ENCODE data around the gene RNF130. TPM values are rescaled to one million over a fixed set of nuclear protein-coding genes. Genes with fewer than 3 reads are reported as not detected.

RNF130 gene
- total RNA-seq, 1 donor from 2014 or later, result 183 TPM

- Mint-ChIP-seq H3K9me3 (peaks cover 6% of the 10 kb centered on the region), H3K27ac (no peak overlapping the region), H3K4me1 (no peaks in the 10 kb centered on the region), H3K36me3 (no peaks in the 10 kb centered on the region), H3K4me3 (no peak overlapping the region), H3K27me3 (ENCODE audit: insufficient read depth, low read depth) (peaks cover 4% of the 10 kb centered on the region)
- no peak overlapping the region for H3K9ac ChIP-seq
- TF ChIP-seq EZH2 (IDR thresholded peaks at IDR 0.05), result no peak
- no peak for TF ChIP-seq EZH2phosphoT487 (IDR thresholded peaks at IDR 0.05)
- TF ChIP-seq CTCF (IDR thresholded peaks at IDR 0.05), result no peak
- no peaks in the 10 kb centered on the region for H4K20me1 ChIP-seq (ENCODE audit: low read depth)
- H3K4me1 ChIP-seq, result no peaks in the 10 kb centered on the region
- H2AFZ ChIP-seq (replicated peaks), result no peak overlapping the region
- peaks cover 4% of the 10 kb centered on the region for H3K36me3 ChIP-seq
- H3K27ac ChIP-seq, result no peak overlapping the region
- H3K4me3 ChIP-seq, result no peak overlapping the region
- H3K9me3 ChIP-seq (ENCODE audit: low read depth), result peaks cover 5% of the 10 kb centered on the region
- no peaks in the 10 kb centered on the region for H3F3A ChIP-seq (ENCODE audit: low read depth)
- H3K4me2 ChIP-seq, result no peak overlapping the region
- no peaks in the 10 kb centered on the region for H3K79me2 ChIP-seq (ENCODE audit: low read depth)
- H3K27me3 ChIP-seq, result no peaks in the 10 kb centered on the region
- DNase-seq (ENCODE audit: low spot score), result no peak
Measured at GRCh38 chr5:180101451-180102105, 30.0 kb upstream of the RNF130 start.

- no peaks in the 10 kb centered on the region for H3K79me2 ChIP-seq (ENCODE audit: low read depth)
- DNase-seq (ENCODE audit: low spot score), result no peak
- H3K4me3 Mint-ChIP-seq, result no peak overlapping the region
- no peaks in the 10 kb centered on the region for H3K4me1 ChIP-seq
- H3K4me2 ChIP-seq, result no peak overlapping the region
- H3K4me3 ChIP-seq, result no peak overlapping the region
- no peaks in the 10 kb centered on the region for H3K4me1 Mint-ChIP-seq
- peaks cover 4% of the 10 kb centered on the region for H3K27me3 Mint-ChIP-seq (ENCODE audit: insufficient read depth, low read depth)
- H3K27ac ChIP-seq, result no peak overlapping the region
- no peaks in the 10 kb centered on the region for H3K9me3 ChIP-seq (ENCODE audit: low read depth)
- H3K27ac Mint-ChIP-seq, result no peak overlapping the region
- H3F3A ChIP-seq (ENCODE audit: low read depth), result no peaks in the 10 kb centered on the region
- no peak overlapping the region for H3K9ac ChIP-seq
- peaks cover 2% of the 10 kb centered on the region for H3K9me3 Mint-ChIP-seq
- H2AFZ ChIP-seq (replicated peaks), result no peak overlapping the region
- H3K27me3 ChIP-seq, result no peaks in the 10 kb centered on the region
- no peaks in the 10 kb centered on the region for H4K20me1 ChIP-seq (ENCODE audit: low read depth)
- TF ChIP-seq EZH2 (IDR thresholded peaks at IDR 0.05) (no peak), CTCF (IDR thresholded peaks at IDR 0.05) (no peak), EZH2phosphoT487 (IDR thresholded peaks at IDR 0.05) (no peak)
- H3K36me3 ChIP-seq, result no peaks in the 10 kb centered on the region
- no peaks in the 10 kb centered on the region for H3K36me3 Mint-ChIP-seq
Measured at GRCh38 chr5:180100621-180101450, 29.3 kb upstream of the RNF130 start.

- no peak overlapping the region for H3K4me3 Mint-ChIP-seq
- H4K20me1 ChIP-seq (ENCODE audit: low read depth), result no peaks in the 10 kb centered on the region
- no peaks in the 10 kb centered on the region for H3K27me3 ChIP-seq
- TF ChIP-seq CTCF (IDR thresholded peaks at IDR 0.05), result no peak
- TF ChIP-seq EZH2 (IDR thresholded peaks at IDR 0.05), result no peak
- TF ChIP-seq EZH2phosphoT487 (IDR thresholded peaks at IDR 0.05), result no peak
- H3K4me2 ChIP-seq, result no peak overlapping the region
- no peaks in the 10 kb centered on the region for H3K36me3 Mint-ChIP-seq
- H3K27ac Mint-ChIP-seq, result no peak overlapping the region
- H3F3A ChIP-seq (ENCODE audit: low read depth), result no peaks in the 10 kb centered on the region
- no peaks in the 10 kb centered on the region for H3K36me3 ChIP-seq
- no peaks in the 10 kb centered on the region for H3K79me2 ChIP-seq (ENCODE audit: low read depth)
- DNase-seq (ENCODE audit: low spot score), result no peak
- H3K27me3 Mint-ChIP-seq (ENCODE audit: insufficient read depth, low read depth), result peaks cover 6% of the 10 kb centered on the region
- H3K9ac ChIP-seq, result no peak overlapping the region
- no peaks in the 10 kb centered on the region for H3K4me1 ChIP-seq
- no peak overlapping the region for H3K4me3 ChIP-seq
- H3K9me3 Mint-ChIP-seq, result peaks cover 2% of the 10 kb centered on the region
- no peak overlapping the region for H3K27ac ChIP-seq
- no peak overlapping the region for H2AFZ ChIP-seq (replicated peaks)
- no peaks in the 10 kb centered on the region for H3K9me3 ChIP-seq (ENCODE audit: low read depth)
- H3K4me1 Mint-ChIP-seq, result no peaks in the 10 kb centered on the region
Measured at GRCh38 chr5:180099733-180100611, 28.4 kb upstream of the RNF130 start.
